HCT116 (cell line): ENCODE results near the gene EYA3. TPM values are rescaled to one million over a fixed set of nuclear protein-coding genes. Genes with fewer than 3 reads are reported as not detected.

Experiments used
- ATAC-seq: fragments of 200-7000 bp; cut with Tn5 transposase; 2 replicates; pipeline ENCODE4 v1.9.1; 2020; ENCODE audit warnings: mild to moderate bottlenecking, moderate library complexity
- BruUV-seq: library from RNA; stranded (reverse); fragments of 400-500 nt; replicated peaks from 2 replicates; lab custom pipeline; 2021; lab: Mats Ljungman, UMichigan
- CTCF ChIA-PET: fragments of 300-600 bp; sonication (Branson Sonifier 250); formaldehyde crosslinking; loops from one replicate; lab custom pipeline; 2021; ENCODE audit warnings: antibody characterized with exemption; lab: Charles Lee
- POLR2A ChIA-PET: fragments of 300-600, 350-600 bp; sonication (Branson Sonifier 250); formaldehyde crosslinking; loops from one replicate; lab custom pipeline; 2021; ENCODE audit warnings: antibody characterized with exemption; lab: Charles Lee
- RAD21 ChIA-PET, 2 experiments: fragments of 300-600 bp; sonication (Branson Sonifier 250); formaldehyde crosslinking; loops; one replicate each; lab custom pipeline; 2023; ENCODE audit warnings: low total read pairs in 2 of 2; ENCODE audit not compliant: uncharacterized antibody in 2 of 2, unreplicated experiment in 2 of 2, low non-redundant PET in 1 of 2; lab: Charles Lee
- DNase-seq: peaks from one replicate; pipeline ENCODE4 v3.0.0-alpha.2; 2010; ENCODE audit warnings: low read depth, low spot score
- H2AFZ ChIP-seq: fragments of 200-600 bp; shearing (Covaris generic), sonication (generic); 2 replicates; pipeline ENCODE4 v1.6.1; 2017; ENCODE audit warnings: low read depth, mixed run types, mixed read lengths, antibody characterized with exemption, low read length; ENCODE audit not compliant: poor library complexity, severe bottlenecking
- H3K27ac ChIP-seq: 2 replicates; pipeline ENCODE4 v1.5.1; 2012; ENCODE audit warnings: low read depth, low read length
- H3K27me3 ChIP-seq: fragments of 200-600 bp; sonication (generic); 2 replicates; pipeline ENCODE4 v1.6.1; 2016; ENCODE audit warnings: mixed run types, low read length, mixed read lengths; ENCODE audit not compliant: insufficient read depth
- H3K36me3 ChIP-seq, 2 experiments: fragments of 200-500 bp in 1 of 2; fragments of 200-600 bp in 1 of 2; sonication (Bioruptor generic) in 1 of 2; sonication (generic) in 1 of 2; 2 replicates each; pipeline versions ENCODE4 v1.5.1 to v1.6.1; 2014 to 2016; ENCODE audit warnings: low read length in 2 of 2, inconsistent platforms in 1 of 2, mixed read lengths in 1 of 2, mixed run types in 1 of 2; ENCODE audit not compliant: insufficient read depth in 2 of 2, control insufficient read depth in 1 of 2
- H3K4me1 ChIP-seq, 2 experiments: fragments of 200-600 bp in 1 of 2; sonication (generic) in 1 of 2; 2 replicates each; pipeline versions ENCODE4 v1.5.1 to v1.6.1; 2012 to 2017; ENCODE audit warnings: low read length in 2 of 2, inconsistent platforms in 1 of 2, mild to moderate bottlenecking in 1 of 2, mixed read lengths in 1 of 2, mixed run types in 1 of 2, moderate library complexity in 1 of 2; ENCODE audit not compliant: insufficient read depth in 2 of 2, control insufficient read depth in 1 of 2
- H3K4me2 ChIP-seq: fragments of 200-600 bp; sonication (generic); 2 replicates; pipeline ENCODE4 v1.6.1; 2017; ENCODE audit warnings: mixed run types, low read length, mixed read lengths
- H3K4me3 ChIP-seq, 2 experiments: fragments of 200-600 bp in 1 of 2; sonication (generic) in 1 of 2; replicated peaks in 1 of 2; 2 replicates each; pipeline ENCODE4 v1.5.1; 2011 to 2016; ENCODE audit warnings: low read length in 2 of 2, control low read depth in 1 of 2, low read depth in 1 of 2, mild to moderate bottlenecking in 1 of 2, mixed read lengths in 1 of 2, mixed run types in 1 of 2
- H3K79me2 ChIP-seq: fragments of 200-600 bp; sonication (generic); 2 replicates; pipeline ENCODE4 v1.6.1; 2017; ENCODE audit warnings: mild to moderate bottlenecking, mixed run types, low read length, moderate library complexity, mixed read lengths; ENCODE audit not compliant: insufficient read depth
- H3K9ac ChIP-seq: fragments of 200-600 bp; sonication (generic); 2 replicates; pipeline ENCODE4 v1.6.1; 2016; ENCODE audit warnings: low read length, mixed read lengths
- H3K9me2 ChIP-seq: fragments of 200-600 bp; sonication (generic), shearing (Covaris generic); 2 replicates; pipeline ENCODE4 v1.6.1; 2017; ENCODE audit warnings: mixed run types, mild to moderate bottlenecking, moderate library complexity; ENCODE audit not compliant: insufficient read depth
- H3K9me3 ChIP-seq, 2 experiments: fragments of 200-500 bp in 1 of 2; fragments of 200-600 bp in 1 of 2; sonication (Bioruptor generic) in 1 of 2; sonication (generic) in 1 of 2; 2 replicates each; pipeline ENCODE4 v1.6.1; 2014 to 2017; ENCODE audit warnings: low read length in 2 of 2, mixed read lengths in 2 of 2, inconsistent platforms in 1 of 2, low read depth in 1 of 2, mild to moderate bottlenecking in 1 of 2, mixed run types in 1 of 2, moderate library complexity in 1 of 2; ENCODE audit not compliant: control insufficient read depth in 1 of 2, insufficient read depth in 1 of 2
- H4K20me1 ChIP-seq: fragments of 200-600 bp; sonication (generic), shearing (Covaris generic); 2 replicates; pipeline ENCODE4 v1.6.1; 2017; ENCODE audit warnings: mixed run types, mild to moderate bottlenecking, moderate library complexity; ENCODE audit not compliant: insufficient read depth
- ELF1 ChIP-seq: IDR thresholded peaks from 2 replicates; pipeline ENCODE4 v1.6.1; 2012; ENCODE audit warnings: low read depth, borderline replicate concordance
- FOSL1 ChIP-seq: IDR thresholded peaks from 2 replicates; pipeline ENCODE4 v1.6.1; 2012; ENCODE audit warnings: low read depth
- POLR2AphosphoS5 ChIP-seq: IDR thresholded peaks from 2 replicates; pipeline ENCODE4 v1.6.1; 2011; ENCODE audit warnings: mild to moderate bottlenecking, low read depth, low read length, moderate library complexity
- TCF7L2 ChIP-seq: IDR thresholded peaks from 2 replicates; pipeline ENCODE4 v1.7.0; 2011; ENCODE audit warnings: borderline replicate concordance, inconsistent platforms; ENCODE audit not compliant: insufficient read depth, insufficient read length; ENCODE audit errors: extremely low read depth
- YY1 ChIP-seq: IDR thresholded peaks from 2 replicates; pipeline ENCODE4 v1.6.1; 2011; ENCODE audit warnings: low read length, low read depth, moderate library complexity, mild to moderate bottlenecking; ENCODE audit not compliant: insufficient replicate concordance; ENCODE audit errors: extremely low read depth
- ZFX ChIP-seq: fragments of 450-650 bp; IDR thresholded peaks from 2 replicates; pipeline ENCODE4 v1.6.1; 2017
- intact Hi-C: fragments of 100-400 bp; cut with micrococcal nuclease; formaldehyde crosslinking; loops from 2 replicates; pipeline ENCODE4 v1.10.0; 2022
- total RNA-seq: library from RNA; stranded (reverse); gene quantifications from one replicate; pipeline ENCODE4 v1.2.1, GENCODE V29; 2021; ENCODE audit not compliant: unreplicated experiment
- TF ChIP-seq, protein P1 (sequence below), 3 experiments: fragments of 200-600 bp in 1 of 3; sonication (generic) in 1 of 3; IDR thresholded peaks in 2 of 3; conservative IDR thresholded peaks in 1 of 3; 2 replicates each; pipeline ENCODE4 v1.5.1; 2012 to 2017; ENCODE audit warnings: low read depth in 2 of 3, low read length in 2 of 3, antibody characterized with exemption in 1 of 3, borderline replicate concordance in 1 of 3, control low read depth in 1 of 3, mild to moderate bottlenecking in 1 of 3, mixed read lengths in 1 of 3, mixed run types in 1 of 3, moderate library complexity in 1 of 3; ENCODE audit not compliant: insufficient read depth in 1 of 3
- TF ChIP-seq, protein P2 (sequence below): IDR thresholded peaks from 2 replicates; pipeline ENCODE4 v1.6.1; 2012

EYA3 gene
- total RNA-seq, 1 experiment from 2014 or later, result 25.9 TPM

DNA sequence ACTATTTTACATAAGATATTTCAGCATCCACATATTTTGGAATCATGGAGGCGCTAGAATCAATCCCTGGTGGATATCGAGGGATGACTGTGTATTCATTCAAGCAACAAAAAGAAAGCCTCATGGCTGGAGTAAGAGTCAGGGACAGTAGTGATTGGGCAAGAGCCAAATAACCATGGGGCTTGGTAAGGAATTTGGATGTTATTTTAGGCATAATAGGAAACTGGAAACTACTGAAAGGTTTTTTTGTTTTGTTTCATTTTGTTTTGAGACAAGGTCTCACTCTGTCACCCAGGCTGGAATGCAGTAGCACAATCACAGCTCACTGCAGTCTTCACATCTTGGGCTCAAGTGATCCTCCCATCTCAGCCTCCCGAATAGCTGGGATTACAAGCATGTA lies 33.8 kb upstream of the EYA3 start:
- ATAC-seq (no peak), DNase-seq (no peak)
- Histone ChIP-seq H3K9me3 (no peaks in the 10 kb centered on the region), H3K36me3 (no peaks in the 10 kb centered on the region), H3K27ac (no peak overlapping the region), H3K27me3 (no peaks in the 10 kb centered on the region), H3K9me2 (no peaks in the 10 kb centered on the region), H4K20me1 (no peaks in the 10 kb centered on the region), H3K4me3 (no peak overlapping the region), H3K4me2 (no peak overlapping the region), H2AFZ (no peak overlapping the region), H3K4me1 (peaks cover 0 to 10% of the 10 kb centered on the region in 2 experiments; a peak in 2 of 4 replicates), H3K79me2 (no peaks in the 10 kb centered on the region), H3K9ac (no peak overlapping the region)
- BruUV-seq, result no TSS peak
- ChIA-PET CTCF (no interaction called here), POLR2A (no interaction called here), RAD21 (no interaction called here)
- no peak for TF ChIP-seq ELF1
- intact Hi-C loops, result no loop called here

DNA sequence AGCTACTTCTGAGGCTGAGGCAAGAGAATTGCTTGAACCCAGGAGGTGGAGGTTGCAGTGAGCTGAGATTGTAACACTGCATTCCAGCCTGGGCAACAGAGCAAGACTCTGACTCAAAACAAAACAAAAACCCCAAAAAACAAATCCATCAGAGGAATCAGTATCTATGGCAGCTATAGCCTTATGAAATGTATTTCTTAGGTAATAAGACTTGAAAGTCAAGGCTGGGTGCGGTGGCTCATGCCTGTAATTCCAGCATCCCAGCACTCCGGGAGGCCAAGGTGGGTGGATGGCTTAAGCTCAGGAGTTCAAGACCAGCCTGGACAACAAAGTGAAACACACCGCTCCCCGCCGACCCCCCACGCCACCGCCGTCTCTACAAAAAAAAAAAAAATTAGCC lies 31.1 kb upstream of the EYA3 start:
- Histone ChIP-seq H3K9me3 (no peaks in the 10 kb centered on the region), H3K4me3 (no peak overlapping the region), H3K9ac (no peak overlapping the region), H3K9me2 (no peaks in the 10 kb centered on the region), H3K27ac (no peak overlapping the region), H3K4me2 (no peak overlapping the region), H3K4me1 (peaks cover 0 to 10% of the 10 kb centered on the region in 2 experiments; a peak in 2 of 4 replicates), H3K79me2 (no peaks in the 10 kb centered on the region), H3K27me3 (no peaks in the 10 kb centered on the region), H2AFZ (no peak overlapping the region), H4K20me1 (no peaks in the 10 kb centered on the region), H3K36me3 (no peaks in the 10 kb centered on the region)
- ATAC-seq (no peak), DNase-seq (no peak)
- ChIA-PET RAD21 (no interaction called here), POLR2A (no interaction called here), CTCF (no interaction called here)
- no TSS peak for BruUV-seq
- intact Hi-C loops, result no loop called here
- TF ChIP-seq, protein P1, sequence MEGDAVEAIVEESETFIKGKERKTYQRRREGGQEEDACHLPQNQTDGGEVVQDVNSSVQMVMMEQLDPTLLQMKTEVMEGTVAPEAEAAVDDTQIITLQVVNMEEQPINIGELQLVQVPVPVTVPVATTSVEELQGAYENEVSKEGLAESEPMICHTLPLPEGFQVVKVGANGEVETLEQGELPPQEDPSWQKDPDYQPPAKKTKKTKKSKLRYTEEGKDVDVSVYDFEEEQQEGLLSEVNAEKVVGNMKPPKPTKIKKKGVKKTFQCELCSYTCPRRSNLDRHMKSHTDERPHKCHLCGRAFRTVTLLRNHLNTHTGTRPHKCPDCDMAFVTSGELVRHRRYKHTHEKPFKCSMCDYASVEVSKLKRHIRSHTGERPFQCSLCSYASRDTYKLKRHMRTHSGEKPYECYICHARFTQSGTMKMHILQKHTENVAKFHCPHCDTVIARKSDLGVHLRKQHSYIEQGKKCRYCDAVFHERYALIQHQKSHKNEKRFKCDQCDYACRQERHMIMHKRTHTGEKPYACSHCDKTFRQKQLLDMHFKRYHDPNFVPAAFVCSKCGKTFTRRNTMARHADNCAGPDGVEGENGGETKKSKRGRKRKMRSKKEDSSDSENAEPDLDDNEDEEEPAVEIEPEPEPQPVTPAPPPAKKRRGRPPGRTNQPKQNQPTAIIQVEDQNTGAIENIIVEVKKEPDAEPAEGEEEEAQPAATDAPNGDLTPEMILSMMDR (IDR thresholded peaks at IDR 0.05 in 2 of 3, conservative IDR thresholded peaks at IDR 0.05 in 1 of 3; ENCODE audit: borderline replicate concordance in 1 of 3, insufficient read depth in 1 of 3, low read depth in 2 of 3, low read length in 2 of 3), result no peak
- no peak for TF ChIP-seq TCF7L2
- no peak for TF ChIP-seq FOSL1
- no peak for TF ChIP-seq POLR2AphosphoS5
- TF ChIP-seq, protein P2, sequence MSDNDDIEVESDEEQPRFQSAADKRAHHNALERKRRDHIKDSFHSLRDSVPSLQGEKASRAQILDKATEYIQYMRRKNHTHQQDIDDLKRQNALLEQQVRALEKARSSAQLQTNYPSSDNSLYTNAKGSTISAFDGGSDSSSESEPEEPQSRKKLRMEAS, result no peak
- TF ChIP-seq ZFX, result no peak
- no peak for TF ChIP-seq YY1
